Spleen (tissue), 11 donors: ENCODE data around the gene LPAR5. TPM values are rescaled to one million over a fixed set of nuclear protein-coding genes. Genes with fewer than 3 reads are reported as not detected.

Source experiments
- DNase-seq: peaks from one replicate; pipeline ENCODE4 v3.0.0-alpha.2; 2020
- H3K27ac ChIP-seq, 8 donors: fragments of 200-600 bp; sonication (generic) in 7 of 8; 1 replicate in 4 of 8; 2 replicates in 4 of 8; pipeline versions ENCODE4 v1.5.0 to v1.8.0; 2016 to 2021; ENCODE audit warnings: inconsistent platforms in 4 of 8, mild to moderate bottlenecking in 4 of 8, moderate library complexity in 1 of 8
- H3K27me3 ChIP-seq, 7 donors: fragments of 200-600 bp; sonication (generic) in 6 of 7; replicated peaks in 1 of 7; 1 replicate in 4 of 7; 2 replicates in 3 of 7; pipeline versions ENCODE4 v1.5.0 to v1.8.0; 2016 to 2021; ENCODE audit warnings: inconsistent platforms in 3 of 7, mild to moderate bottlenecking in 1 of 7
- H3K36me3 ChIP-seq, 6 donors: fragments of 200-600 bp; sonication (generic) in 5 of 6; 1 replicate in 4 of 6; 2 replicates in 2 of 6; pipeline versions ENCODE4 v1.5.0 to v1.8.0; 2016 to 2021; ENCODE audit warnings: inconsistent platforms in 2 of 6
- H3K4me1 ChIP-seq, 6 donors: fragments of 200-600 bp; sonication (generic) in 5 of 6; 1 replicate in 3 of 6; 2 replicates in 3 of 6; pipeline versions ENCODE4 v1.5.0 to v1.8.0; 2016 to 2021; ENCODE audit warnings: inconsistent platforms in 3 of 6
- H3K4me3 ChIP-seq, 8 donors: fragments of 200-600 bp; sonication (generic) in 7 of 8; 1 replicate in 4 of 8; 2 replicates in 4 of 8; pipeline versions ENCODE4 v1.5.0 to v1.8.0; 2016 to 2021; ENCODE audit warnings: inconsistent platforms in 4 of 8, mild to moderate bottlenecking in 4 of 8, moderate library complexity in 2 of 8
- H3K9me3 ChIP-seq, 8 donors: fragments of 200-600 bp; sonication (generic) in 7 of 8; 1 replicate in 4 of 8; 2 replicates in 4 of 8; pipeline versions ENCODE4 v1.5.0 to v1.8.0; 2016 to 2021; ENCODE audit warnings: inconsistent platforms in 4 of 8
- CTCF ChIP-seq, 11 experiments: fragments of 200-600 bp in 7 of 11; fragments of 450-650 bp in 4 of 11; sonication (generic) in 4 of 11; IDR thresholded peaks in 8 of 11; conservative IDR thresholded peaks in 3 of 11; 1 replicate in 7 of 11; 2 replicates in 4 of 11; pipeline versions ENCODE4 v1.4.0 to v1.8.0; 2016 to 2021; ENCODE audit warnings: antibody characterized with exemption in 11 of 11, inconsistent platforms in 4 of 11, mild to moderate bottlenecking in 1 of 11
- POLR2A ChIP-seq, 3 donors: fragments of 450-650 bp; IDR thresholded peaks; one replicate each; pipeline ENCODE4 v1.5.1; 2017; ENCODE audit warnings: antibody characterized with exemption in 3 of 3, mild to moderate bottlenecking in 1 of 3
- POLR2AphosphoS5 ChIP-seq, 3 donors: sonication (generic); formaldehyde crosslinking; IDR thresholded peaks; one replicate each; pipeline ENCODE4 v1.5.1; 2017; ENCODE audit warnings: antibody characterized with exemption in 3 of 3
- WGBS, 5 donors: extraction: QIAGEN DNeasy Blood & Tissue Kit in 3 of 5; methylation state at CpG; one replicate each; pipeline versions ENCODE4 v1.1.5 to v1.1.7; 2013 to 2018; 5-methylcytosine and 5-hydroxymethylcytosine counted together
- intact Hi-C: fragments of 100-400 bp; cut with DNase I; formaldehyde crosslinking; loops from one replicate; pipeline ENCODE4 v1.15.0; 2023; ENCODE audit warnings: low total_unique reads
- polyA plus RNA-seq, 3 donors: library from polyadenylated mRNA; stranded (reverse); fragments of 200-250 nt; gene quantifications; one replicate each; pipeline ENCODE4 v1.2.1, GENCODE V29; 2013
- total RNA-seq, 7 donors: library from RNA; depleted of rRNA in 3 of 7; stranded (reverse); fragments of >200 nt in 3 of 7; fragmentation: NEBNext Ultra II Directional in 4 of 7; extraction: Animal tissue kit (Norgen Biotek cat#: 25700) in 4 of 7; gene quantifications; one replicate each; pipeline versions ENCODE4 v1.1.0 to v1.2.1, GENCODE V29; 2016 to 2021
- donor health status: healthy with polysubstance abuse.
- donor health status: DM: no; HTN: no; CAD: no; lungs with moderate emphysema.
- donor health status: DM: no; HTN: no; CAD: no.
- donor health status: Bipolar disorder and iron deficiency.
- donor health status: healthy.
- donor health status: DM: no; HTN: no; CAD: no.
- donor health status: DM: yes; HTN: yes; CAD: no.

The LPAR5 gene
- total and polyA plus RNA-seq, 10 donors: 10.9 to 26.6 (median 16.0) TPM

- Histone ChIP-seq H3K4me3 (no peak overlapping the region), H3K27me3 (no peaks in the 10 kb centered on the region), H3K4me1 (peaks cover 0 to 14% (median 1%) of the 10 kb centered on the region in 6 donors), H3K27ac (no peak overlapping the region), H3K9me3 (no peaks in the 10 kb centered on the region), H3K36me3 (peaks cover 0 to 100% (median 97%) of the 10 kb centered on the region in 6 donors)
- 69 to 88% (median 81%) methylated on average over 4 of the region's 4 CpGs for WGBS, 5 donors
- no peak for DNase-seq
- intact Hi-C loops: no loop called here
- TF ChIP-seq CTCF (IDR thresholded peaks at IDR 0.05 in 8 of 11, conservative IDR thresholded peaks at IDR 0.05 in 3 of 11): no peak
- TF ChIP-seq POLR2A (IDR thresholded peaks at IDR 0.05): no peak
- TF ChIP-seq POLR2AphosphoS5 (IDR thresholded peaks at IDR 0.05): no peak
These were observed 61.0 kb downstream of the LPAR5 start for GRCh38 chr12:6574576-6575295.

- no peak for DNase-seq
- WGBS, 5 donors: 92 to 95% (median 93%) methylated on average over 8 of the region's 8 CpGs
- no peak overlapping the region for H3K4me3 ChIP-seq
- H3K9me3 ChIP-seq: no peaks in the 10 kb centered on the region
- no peak overlapping the region for H3K27ac ChIP-seq
- H3K27me3 ChIP-seq: no peaks in the 10 kb centered on the region
- TF ChIP-seq POLR2AphosphoS5 (IDR thresholded peaks at IDR 0.05) (no peak), CTCF (IDR thresholded peaks at IDR 0.05 in 8 of 11, conservative IDR thresholded peaks at IDR 0.05 in 3 of 11) (no peak), POLR2A (IDR thresholded peaks at IDR 0.05) (no peak)
- H3K36me3 ChIP-seq: peaks cover 0 to 90% (median 82%) of the 10 kb centered on the region in 6 donors
- intact Hi-C loops: no loop called here
- peaks cover 5 to 30% (median 14%) of the 10 kb centered on the region in 6 donors for H3K4me1 ChIP-seq
These were observed 62.8 kb downstream of the LPAR5 start for GRCh38 chr12:6573001-6573400.

GRCh38 chr12:6570264-6570887 is 65.4 kb downstream of the LPAR5 start:
- intact Hi-C loops: no loop called here
- no peaks in the 10 kb centered on the region for H3K27me3 ChIP-seq
- peak; percentile 83 for DNase-seq
- peak overlapping the region in 2 of 8 donors; percentile 3 to 6 for H3K27ac ChIP-seq
- no peak overlapping the region for H3K4me3 ChIP-seq
- WGBS, 5 donors: 64 to 81% (median 68%) methylated on average over 7 of the region's 7 CpGs
- TF ChIP-seq POLR2AphosphoS5 (IDR thresholded peaks at IDR 0.05) (peak; percentile 7 to 51 (median 39)), CTCF (IDR thresholded peaks at IDR 0.05 in 8 of 11, conservative IDR thresholded peaks at IDR 0.05 in 3 of 11) (peak in 8 of 11 experiments; percentile 15 to 63 (median 44)), POLR2A (IDR thresholded peaks at IDR 0.05) (no peak)
- peaks cover 0 to 79% (median 67%) of the 10 kb centered on the region in 6 donors for H3K36me3 ChIP-seq
- peaks cover 10 to 56% (median 29%) of the 10 kb centered on the region in 6 donors for H3K4me1 ChIP-seq
- no peaks in the 10 kb centered on the region for H3K9me3 ChIP-seq

GRCh38 chr12:6569786-6570185 is 66.0 kb downstream of the LPAR5 start:
- peaks cover 0 to 79% (median 65%) of the 10 kb centered on the region in 6 donors for H3K36me3 ChIP-seq
- no peaks in the 10 kb centered on the region for H3K9me3 ChIP-seq
- no peak overlapping the region for H3K4me3 ChIP-seq
- no peaks in the 10 kb centered on the region for H3K27me3 ChIP-seq
- intact Hi-C loops: loop anchor here (10.0 kb wide), 1 partner anchor 285 kb away; the partner anchor contains the start of genes CDCA3 and USP5
- TF ChIP-seq POLR2AphosphoS5 (IDR thresholded peaks at IDR 0.05) (no peak), POLR2A (IDR thresholded peaks at IDR 0.05) (no peak), CTCF (IDR thresholded peaks at IDR 0.05 in 8 of 11, conservative IDR thresholded peaks at IDR 0.05 in 3 of 11) (no peak)
- peaks cover 10 to 62% (median 29%) of the 10 kb centered on the region in 6 donors for H3K4me1 ChIP-seq
- WGBS, 5 donors: 69 to 90% (median 82%) methylated on average over 7 of the region's 7 CpGs
- no peak for DNase-seq
- peak overlapping the region in 3 of 8 donors; percentile 6 to 91 (median 7) for H3K27ac ChIP-seq
